HuH-7 (cell line): ENCODE data around the gene ARF1.

ENCODE experiments used
- DNase-seq: peaks from one replicate; pipeline ENCODE4 v3.0.0; 2011; ENCODE audit warnings: low spot score

Gene ARF1

GRCh38 chr1:228050571-228051231 lies 31.8 kb upstream of the ARF1 start:
- no peak for DNase-seq

GRCh38 chr1:228058172-228058948 lies 24.1 kb upstream of the ARF1 start:
- no peak for DNase-seq

- no peak for DNase-seq
Measured at GRCh38 chr1:228058949-228059633, 23.4 kb upstream of the ARF1 start.

GRCh38 chr1:228059634-228060457 lies 22.7 kb upstream of the ARF1 start:
- no peak for DNase-seq

GRCh38 chr1:228060458-228061190 lies 21.9 kb upstream of the ARF1 start:
- DNase-seq, result no peak

GRCh38 chr1:228061411-228062084 lies 21.0 kb upstream of the ARF1 start:
- no peak for DNase-seq

- DNase-seq, result no peak
Measured at GRCh38 chr1:228062085-228062791, 20.3 kb upstream of the ARF1 start.

- no peak for DNase-seq
Measured at GRCh38 chr1:228062812-228063211, 19.7 kb upstream of the ARF1 start.

GRCh38 chr1:228063251-228064191 lies 19.0 kb upstream of the ARF1 start:
- no peak for DNase-seq

- no peak for DNase-seq
Measured at GRCh38 chr1:228064296-228064695, 18.2 kb upstream of the ARF1 start.

GRCh38 chr1:228064741-228065542 lies 17.6 kb upstream of the ARF1 start:
- DNase-seq, result no peak

GRCh38 chr1:228065543-228066347 lies 16.8 kb upstream of the ARF1 start:
- no peak for DNase-seq

- DNase-seq, result no peak
Measured at GRCh38 chr1:228066416-228066815, 16.1 kb upstream of the ARF1 start.

- DNase-seq, result no peak
Measured at GRCh38 chr1:228066891-228067654, 15.4 kb upstream of the ARF1 start.

GRCh38 chr1:228068359-228068758 lies 14.1 kb upstream of the ARF1 start:
- DNase-seq, result no peak

- no peak for DNase-seq
Measured at GRCh38 chr1:228070173-228070572, 12.3 kb upstream of the ARF1 start.

- no peak for DNase-seq
Measured at GRCh38 chr1:228070851-228071250, 11.7 kb upstream of the ARF1 start.
